Central memory CD8-positive, alpha-beta T cell (primary cell): Measurements from ENCODE around the gene CORO2A.

Experiments used
- ATAC-seq: fragments of 150-1000 bp; cut with Tn5 transposase; replicated peaks from 2 replicates; pipeline ENCODE4 v1.10.0; 2022; ENCODE audit warnings: mild to moderate bottlenecking, moderate FRiP score, moderate number of reproducible peaks; ENCODE audit not compliant: poor library complexity, severe bottlenecking; ENCODE audit errors: extremely low read depth
- DNase-seq, 2 donors: peaks; one replicate each; pipeline ENCODE4 v3.0.0; 2021; ENCODE audit warnings: low spot score in 2 of 2
- H3K27ac Mint-ChIP-seq: one replicate; pipeline ENCODE4 v1.8.0; 2022; ENCODE audit warnings: low read depth, mild to moderate bottlenecking, moderate library complexity, mixed read lengths
- H3K27me3 Mint-ChIP-seq: one replicate; pipeline ENCODE4 v1.8.0; 2022; ENCODE audit warnings: mixed read lengths
- H3K36me3 Mint-ChIP-seq: one replicate; pipeline ENCODE4 v1.8.0; 2022; ENCODE audit warnings: mild to moderate bottlenecking, moderate library complexity, mixed read lengths; ENCODE audit not compliant: insufficient read depth
- H3K4me1 Mint-ChIP-seq: one replicate; pipeline ENCODE4 v1.8.0; 2022; ENCODE audit warnings: mixed read lengths
- H3K4me3 Mint-ChIP-seq: one replicate; pipeline ENCODE4 v1.8.0; 2022; ENCODE audit warnings: mild to moderate bottlenecking, moderate library complexity, mixed read lengths
- H3K9me3 Mint-ChIP-seq: one replicate; pipeline ENCODE4 v1.8.0; 2022; ENCODE audit warnings: mixed read lengths

CORO2A gene

DNA sequence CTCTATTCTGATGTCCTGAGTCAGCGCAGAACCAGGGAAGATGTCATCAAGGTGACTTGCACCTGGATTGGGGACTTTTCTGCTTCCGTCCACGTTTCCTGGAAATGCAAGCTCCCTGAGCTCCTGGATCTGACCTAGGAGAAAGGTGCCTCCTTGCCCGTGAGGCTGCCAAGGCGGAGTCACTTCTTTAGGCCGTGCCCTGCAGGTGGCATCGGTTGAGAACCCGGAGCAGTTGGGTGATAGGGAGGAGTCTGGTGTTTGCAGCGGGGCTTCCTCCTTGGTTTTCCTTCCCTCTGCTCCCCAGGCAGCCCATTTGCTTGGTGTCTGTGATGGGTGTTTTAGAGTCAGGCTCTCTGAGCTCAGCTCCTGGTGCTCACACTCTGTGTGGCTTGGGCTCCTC lies 120.7 kb downstream of the CORO2A start:
- no peak for DNase-seq
- Mint-ChIP-seq H3K27me3 (no peaks in the 10 kb centered on the region), H3K27ac (no peak overlapping the region), H3K9me3 (no peaks in the 10 kb centered on the region), H3K4me3 (no peak overlapping the region), H3K4me1 (peaks cover 19% of the 10 kb centered on the region), H3K36me3 (peaks cover 8% of the 10 kb centered on the region)
- ATAC-seq: no peak
